Ovary (tissue), 3 donors: ENCODE results near the gene CLDND2.

Experiments used
- CTCF ChIP-seq, 3 donors: fragments of 450-650 bp in 2 of 3; fragments of 200-600 bp in 1 of 3; IDR thresholded peaks; one replicate each; pipeline versions ENCODE4 v1.5.1 to v1.8.0; 2016 to 2022; ENCODE audit warnings: antibody characterized with exemption in 3 of 3, mild to moderate bottlenecking in 1 of 3
- POLR2A ChIP-seq: fragments of 450-650 bp; IDR thresholded peaks from one replicate; pipeline ENCODE4 v1.6.1; 2017; ENCODE audit warnings: antibody characterized with exemption, mild to moderate bottlenecking, moderate library complexity
- donor health status: DM: no; HTN: no; CAD: no.

GRCh38 chr19:51338563-51339312 lies 30.1 kb downstream of the CLDND2 start:
- TF ChIP-seq POLR2A (no peak), CTCF (IDR thresholded peaks at IDR 0.05) (peak; percentile 84 to 94 (median 90))
